Right lobe of liver (tissue), 4 donors: ENCODE results near the gene GAS2L2.

Experiments
- CTCF ChIP-seq, 4 donors: fragments of 200-600 bp in 3 of 4; fragments of 450-650 bp in 1 of 4; IDR thresholded peaks; one replicate each; pipeline versions ENCODE4 v1.5.1 to v1.8.0; 2016 to 2022; ENCODE audit warnings: antibody characterized with exemption in 4 of 4, mild to moderate bottlenecking in 2 of 4
- POLR2A ChIP-seq: fragments of 450-650 bp; IDR thresholded peaks from one replicate; pipeline ENCODE4 v1.6.1; 2017; ENCODE audit warnings: antibody characterized with exemption, mild to moderate bottlenecking
- donor health status: DM: no; HTN: no; CAD: no.
- donor health status: DM: no; HTN: no; CAD: no.
- donor health status: DM: no; HTN: yes; CAD: no.

DNA sequence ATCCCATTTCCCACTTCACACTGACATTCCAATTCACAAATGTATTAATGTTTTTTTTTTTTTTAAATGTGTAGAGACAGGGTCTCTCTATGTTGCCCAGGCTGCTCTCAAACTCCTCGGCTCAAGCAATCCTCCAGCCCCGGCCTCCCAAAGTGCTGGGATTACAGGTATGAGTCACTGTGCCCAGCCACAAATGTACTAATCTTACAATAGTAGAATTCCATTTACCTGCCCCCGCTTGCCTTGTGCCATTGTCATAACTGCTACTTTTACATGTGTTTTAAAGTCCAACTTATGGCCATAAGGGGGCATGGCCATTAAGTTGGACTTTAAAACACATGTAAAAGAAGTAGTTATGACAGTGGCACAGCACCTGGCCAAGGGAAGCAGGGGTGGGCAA, 37.8 kb upstream of the GAS2L2 start:
- no peak for TF ChIP-seq CTCF (IDR thresholded peaks at IDR 0.05)
- no peak for TF ChIP-seq POLR2A
